Measurements from ENCODE around the gene LENG8.

DNA sequence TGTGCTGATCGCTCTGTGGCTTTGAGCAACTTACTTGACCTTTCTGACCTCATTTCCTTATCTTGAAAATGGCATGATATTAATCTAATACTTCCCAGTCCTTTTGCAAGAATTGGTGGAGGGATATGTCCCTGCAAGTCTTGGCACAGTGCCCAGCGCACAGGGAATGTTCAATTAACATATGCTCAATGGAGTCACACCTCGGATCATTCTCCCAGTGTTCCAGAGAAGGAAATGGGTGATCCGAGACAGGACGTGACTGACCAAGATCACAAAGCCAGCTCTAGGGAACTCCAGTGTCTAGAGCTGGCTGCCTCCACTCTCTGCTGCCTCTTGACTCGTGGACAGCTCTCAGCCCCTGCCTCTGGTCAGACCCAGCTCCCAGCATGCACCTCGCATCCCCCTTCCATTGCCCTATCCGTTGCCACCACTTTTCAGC lies 20.5 kb downstream of the LENG8 start:
- TF ChIP-seq, protein P1, sequence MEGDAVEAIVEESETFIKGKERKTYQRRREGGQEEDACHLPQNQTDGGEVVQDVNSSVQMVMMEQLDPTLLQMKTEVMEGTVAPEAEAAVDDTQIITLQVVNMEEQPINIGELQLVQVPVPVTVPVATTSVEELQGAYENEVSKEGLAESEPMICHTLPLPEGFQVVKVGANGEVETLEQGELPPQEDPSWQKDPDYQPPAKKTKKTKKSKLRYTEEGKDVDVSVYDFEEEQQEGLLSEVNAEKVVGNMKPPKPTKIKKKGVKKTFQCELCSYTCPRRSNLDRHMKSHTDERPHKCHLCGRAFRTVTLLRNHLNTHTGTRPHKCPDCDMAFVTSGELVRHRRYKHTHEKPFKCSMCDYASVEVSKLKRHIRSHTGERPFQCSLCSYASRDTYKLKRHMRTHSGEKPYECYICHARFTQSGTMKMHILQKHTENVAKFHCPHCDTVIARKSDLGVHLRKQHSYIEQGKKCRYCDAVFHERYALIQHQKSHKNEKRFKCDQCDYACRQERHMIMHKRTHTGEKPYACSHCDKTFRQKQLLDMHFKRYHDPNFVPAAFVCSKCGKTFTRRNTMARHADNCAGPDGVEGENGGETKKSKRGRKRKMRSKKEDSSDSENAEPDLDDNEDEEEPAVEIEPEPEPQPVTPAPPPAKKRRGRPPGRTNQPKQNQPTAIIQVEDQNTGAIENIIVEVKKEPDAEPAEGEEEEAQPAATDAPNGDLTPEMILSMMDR (IDR thresholded peaks at IDR 0.05), result no peak
- no peak for TF ChIP-seq POLR2A (IDR thresholded peaks at IDR 0.05)

Data from adrenal gland (tissue), 5 donors.